GM23338 (cell line): ENCODE data around the gene PRKCH. TPM values are rescaled to one million over a fixed set of nuclear protein-coding genes. Genes with fewer than 3 reads are reported as not detected.
A peak's percentile ranks its signal among the peaks of the same experiment; 100 is the strongest.

Experiments
- ATAC-seq: fragments of 200-7000 bp; cut with Tn5 transposase; 3 replicates; pipeline ENCODE4 v1.9.1; 2020
- DNase-seq: peaks from one replicate; pipeline ENCODE4 v3.0.0-alpha.2; 2015; ENCODE audit warnings: low spot score
- H2AFZ ChIP-seq: fragments of 200-600 bp; sonication (generic); 2 replicates; pipeline ENCODE4 v1.8.0; 2016; ENCODE audit warnings: antibody characterized with exemption, mild to moderate bottlenecking, moderate library complexity
- H3F3A ChIP-seq: fragments of 200-600 bp; sonication (generic); replicated peaks from 2 replicates; pipeline ENCODE4 v1.8.0; 2017; ENCODE audit warnings: antibody characterized with exemption, mixed run types, low read depth
- H3K27ac ChIP-seq: fragments of 200-600 bp; sonication (generic); 2 replicates; pipeline ENCODE4 v1.6.1; 2016; ENCODE audit warnings: low read depth
- H3K27me3 ChIP-seq: fragments of 200-600 bp; sonication (generic); 2 replicates; pipeline ENCODE4 v1.8.0; 2016; ENCODE audit warnings: mild to moderate bottlenecking, mixed run types, moderate library complexity; ENCODE audit not compliant: insufficient read depth
- H3K36me3 ChIP-seq: fragments of 200-600 bp; sonication (generic); 2 replicates; pipeline ENCODE4 v1.8.0; 2016; ENCODE audit warnings: mild to moderate bottlenecking; ENCODE audit not compliant: insufficient read depth
- H3K4me1 ChIP-seq: fragments of 200-600 bp; sonication (generic); 2 replicates; pipeline ENCODE4 v1.8.0; 2016; ENCODE audit warnings: mild to moderate bottlenecking, moderate library complexity; ENCODE audit not compliant: insufficient read depth
- H3K4me2 ChIP-seq: fragments of 200-600 bp; sonication (generic); 2 replicates; pipeline ENCODE4 v1.7.1; 2017; ENCODE audit warnings: mixed run types
- H3K4me3 ChIP-seq: fragments of 200-600 bp; sonication (generic); 2 replicates; pipeline ENCODE4 v1.6.1; 2016; ENCODE audit warnings: mixed run types
- H3K79me2 ChIP-seq: fragments of 200-600 bp; sonication (generic); replicated peaks from 2 replicates; pipeline ENCODE4 v1.8.0; 2017; ENCODE audit warnings: mild to moderate bottlenecking; ENCODE audit not compliant: insufficient read depth
- H3K9me2 ChIP-seq: fragments of 200-600 bp; sonication (generic); 2 replicates; pipeline ENCODE4 v1.8.0; 2017; ENCODE audit not compliant: insufficient read depth
- H4K20me1 ChIP-seq: fragments of 200-600 bp; sonication (generic); replicated peaks from 2 replicates; pipeline ENCODE4 v1.8.0; 2017; ENCODE audit warnings: mild to moderate bottlenecking; ENCODE audit not compliant: insufficient read depth
- H3K27ac Mint-ChIP-seq: 2 replicates; pipeline ENCODE4 v1.8.0; 2020; ENCODE audit warnings: inconsistent platforms, mild to moderate bottlenecking, moderate library complexity, mixed read lengths
- H3K27me3 Mint-ChIP-seq: 3 replicates; pipeline ENCODE4 v1.8.0; 2022; ENCODE audit warnings: low read depth, mild to moderate bottlenecking, moderate library complexity, mixed read lengths, inconsistent platforms; ENCODE audit not compliant: insufficient read depth, poor library complexity
- H3K36me3 Mint-ChIP-seq: 3 replicates; pipeline ENCODE4 v1.8.0; 2021; ENCODE audit warnings: low read depth, mild to moderate bottlenecking, inconsistent platforms, moderate library complexity, mixed read lengths
- H3K4me1 Mint-ChIP-seq: 3 replicates; pipeline ENCODE4 v1.8.0; 2020; ENCODE audit warnings: mild to moderate bottlenecking, inconsistent platforms, mixed read lengths
- H3K4me3 Mint-ChIP-seq: 3 replicates; pipeline ENCODE4 v1.8.0; 2021; ENCODE audit warnings: moderate library complexity, mild to moderate bottlenecking, inconsistent platforms, mixed read lengths
- H3K9me3 Mint-ChIP-seq: 3 replicates; pipeline ENCODE4 v1.8.0; 2020; ENCODE audit warnings: moderate library complexity, mild to moderate bottlenecking, inconsistent platforms, mixed read lengths
- CREB1 ChIP-seq: fragments of 250-450 bp; sonication (Bioruptor Pico); IDR thresholded peaks from 2 replicates; pipeline ENCODE4 v1.5.0; 2020; ENCODE audit warnings: low read depth, mild to moderate bottlenecking, moderate library complexity
- CTCF ChIP-seq, 2 experiments: fragments of 200-600 bp in 1 of 2; sonication (generic) in 1 of 2; conservative IDR thresholded peaks; 2 replicates each; pipeline versions ENCODE4 v1.5.1 to v1.6.1; 2016 to 2017; ENCODE audit warnings: antibody characterized with exemption in 2 of 2, low read depth in 2 of 2, mild to moderate bottlenecking in 2 of 2, moderate library complexity in 1 of 2
- ETS1 ChIP-seq: IDR thresholded peaks from 2 replicates; pipeline ENCODE4 v1.6.1; 2016; ENCODE audit warnings: antibody characterized with exemption
- EZH2 ChIP-seq: fragments of 200-600 bp; sonication (generic); IDR thresholded peaks from one replicate; pipeline ENCODE4 v1.8.0; 2017; ENCODE audit warnings: antibody characterized with exemption, mild to moderate bottlenecking, low read depth; ENCODE audit not compliant: unreplicated experiment
- EZH2phosphoT487 ChIP-seq: fragments of 200-600 bp; sonication (generic); IDR thresholded peaks from one replicate; pipeline ENCODE4 v1.8.1; 2018; ENCODE audit warnings: antibody characterized with exemption; ENCODE audit not compliant: unreplicated experiment
- JUNB ChIP-seq: IDR thresholded peaks from one replicate; pipeline ENCODE4 v1.6.1; 2016; ENCODE audit warnings: antibody characterized with exemption; ENCODE audit not compliant: unreplicated experiment
- NANOG ChIP-seq: IDR thresholded peaks from 2 replicates; pipeline ENCODE4 v1.6.1; 2016; ENCODE audit warnings: antibody characterized with exemption, borderline replicate concordance
- POLR2AphosphoS5 ChIP-seq: IDR thresholded peaks from 2 replicates; pipeline ENCODE4 v1.6.1; 2016; ENCODE audit warnings: antibody characterized with exemption, low read depth
- REST ChIP-seq: IDR thresholded peaks from one replicate; pipeline ENCODE4 v1.6.1; 2018; ENCODE audit warnings: antibody characterized with exemption; ENCODE audit not compliant: unreplicated experiment
- STAT1 ChIP-seq: IDR thresholded peaks from one replicate; pipeline ENCODE4 v1.6.1; 2016; ENCODE audit warnings: antibody characterized with exemption; ENCODE audit not compliant: unreplicated experiment
- ZNF114 ChIP-seq: fragments of 250-450 bp; sonication (Bioruptor Pico); IDR thresholded peaks from 2 replicates; pipeline ENCODE4 v1.5.0; 2020; ENCODE audit warnings: mild to moderate bottlenecking, moderate library complexity
- ZNF331 ChIP-seq: fragments of 250-450 bp; sonication (Bioruptor Pico); IDR thresholded peaks from 2 replicates; pipeline ENCODE4 v1.5.0; 2020; ENCODE audit warnings: low read depth, mild to moderate bottlenecking, moderate library complexity
- ZNF462 ChIP-seq: fragments of 250-450 bp; sonication (Bioruptor Pico); IDR thresholded peaks from 2 replicates; pipeline ENCODE4 v1.5.0; 2020; ENCODE audit warnings: mild to moderate bottlenecking, moderate library complexity
- polyA plus RNA-seq: library from polyadenylated mRNA; unstranded; fragments of >200 nt; fragmentation: Nextera tagmentation; extraction: Ambion mirVana; gene quantifications from 2 replicates; pipeline ENCODE4 v1.2.1, GENCODE V29; 2016
- total RNA-seq: library from RNA; depleted of rRNA; stranded (reverse); fragments of >200 nt; shearing (Covaris generic); gene quantifications from 2 replicates; pipeline ENCODE4 v1.2.3, GENCODE V29; 2014

PRKCH gene
- total and polyA plus RNA-seq, 2 experiments from 2014 or later, result 5.4 to 10.1 TPM

- Mint-ChIP-seq H3K4me3 (no peak overlapping the region), H3K4me1 (peaks cover 2% of the 10 kb centered on the region; the same call in 2 of the 3 replicates), H3K36me3 (no peaks in the 10 kb centered on the region), H3K27ac (no peak overlapping the region), H3K9me3 (no peaks in the 10 kb centered on the region), H3K27me3 (no peaks in the 10 kb centered on the region)
- H3K4me2 ChIP-seq, result no peak overlapping the region
- no peaks in the 10 kb centered on the region for H3K79me2 ChIP-seq
- no peak for ATAC-seq
- H3F3A ChIP-seq, result no peaks in the 10 kb centered on the region
- H2AFZ ChIP-seq, result no peak overlapping the region
- no peaks in the 10 kb centered on the region for H3K4me1 ChIP-seq
- no peak overlapping the region for H3K4me3 ChIP-seq
- DNase-seq, result no peak
- H4K20me1 ChIP-seq, result no peaks in the 10 kb centered on the region
- 0 out of 2 replicates have a peak overlapping the region, but pooled peaks have one; percentile 26 for H3K27ac ChIP-seq
- H3K9me2 ChIP-seq, result no peaks in the 10 kb centered on the region
- no peaks in the 10 kb centered on the region for H3K27me3 ChIP-seq
- TF ChIP-seq CTCF (conservative IDR thresholded peaks at IDR 0.05; ENCODE audit: low read depth in 2 of 2) (no peak), CREB1 (CRISPR knock-in tag) (no peak), ZNF331 (CRISPR knock-in tag) (no peak), ZNF462 (CRISPR knock-in tag) (no peak), ZNF114 (no peak), REST (no peak), STAT1 (no peak), EZH2 (no peak), ETS1 (no peak), NANOG (no peak), POLR2AphosphoS5 (no peak), EZH2phosphoT487 (no peak), JUNB (no peak)
- no peaks in the 10 kb centered on the region for H3K36me3 ChIP-seq
These were observed 23.2 kb downstream of the PRKCH start for GRCh38 chr14:61344437-61345150.
